Measurements from ENCODE around the gene FAAP100.

- peak; percentile 21; the same call in 1 of the 2 replicates for TF ChIP-seq POLR2AphosphoS5 (IDR thresholded peaks at IDR 0.05; ENCODE audit: low read depth)
- TF ChIP-seq CTCF (IDR thresholded peaks at IDR 0.05; ENCODE audit: insufficient read depth, low read length) = no peak
These were observed 964 bp upstream of the FAAP100 start for GRCh38 chr17:81553018-81553615.

Data from HL-60 (cell line).